Effector memory CD4-positive, alpha-beta T cell (primary cell): ENCODE results near the gene CHST11.
A peak's percentile ranks its signal among the peaks of the same experiment; 100 is the strongest.

ENCODE experiments used
- DNase-seq, 3 donors: peaks; one replicate each; pipeline ENCODE4 v3.0.0-alpha.2; 2020
- H3K27ac ChIP-seq: 2 replicates; pipeline ENCODE4 v1.7.0; 2013; ENCODE audit warnings: mild to moderate bottlenecking, low read length, moderate library complexity; ENCODE audit not compliant: insufficient read depth, poor library complexity, severe bottlenecking
- H3K27me3 ChIP-seq: replicated peaks from 2 replicates; pipeline ENCODE4 v1.7.0; 2013; ENCODE audit warnings: mild to moderate bottlenecking, low read length; ENCODE audit not compliant: insufficient read depth, control insufficient read depth, poor library complexity, severe bottlenecking
- H3K36me3 ChIP-seq: 2 replicates; pipeline ENCODE4 v1.7.0; 2013; ENCODE audit warnings: mild to moderate bottlenecking, low read length, moderate library complexity; ENCODE audit not compliant: control insufficient read depth, insufficient read depth
- H3K4me1 ChIP-seq: 2 replicates; pipeline ENCODE4 v1.7.0; 2013; ENCODE audit warnings: low read length, mild to moderate bottlenecking; ENCODE audit not compliant: control insufficient read depth, insufficient read depth, poor library complexity, severe bottlenecking
- H3K4me3 ChIP-seq: 2 replicates; pipeline ENCODE4 v1.7.0; 2013; ENCODE audit warnings: low read length, low read depth, mild to moderate bottlenecking; ENCODE audit not compliant: insufficient read depth, poor library complexity, severe bottlenecking
- H3K9me3 ChIP-seq: 2 replicates; pipeline ENCODE4 v1.7.0; 2013; ENCODE audit warnings: mild to moderate bottlenecking, low read length, moderate library complexity; ENCODE audit not compliant: control insufficient read depth

Gene CHST11

GRCh38 chr12:104734541-104735095 is 277.9 kb downstream of the CHST11 start:
- no peak for DNase-seq
- Histone ChIP-seq H3K27ac (no peak overlapping the region), H3K4me1 (peaks cover 9% of the 10 kb centered on the region)

DNA sequence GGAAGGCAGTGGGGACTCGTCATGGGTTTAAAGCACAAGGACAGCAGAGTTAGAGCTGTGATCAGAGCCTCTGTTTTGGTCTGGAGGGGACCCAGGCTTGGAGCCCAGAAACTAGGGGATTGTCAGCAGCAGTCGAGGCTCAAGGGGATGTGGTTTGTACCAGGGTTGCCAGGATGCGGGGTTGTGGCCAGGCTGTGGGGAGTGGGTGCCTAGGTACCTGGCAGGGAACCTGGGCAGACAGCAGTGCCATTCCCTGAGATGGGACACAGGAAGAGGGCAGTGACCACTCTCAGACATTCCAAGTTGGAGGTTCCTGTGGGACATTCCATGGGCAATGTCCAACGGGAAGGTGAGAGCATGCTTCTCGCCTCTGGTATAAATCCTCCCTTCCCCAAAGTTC is 279.1 kb downstream of the CHST11 start:
- H3K36me3 ChIP-seq: no peaks in the 10 kb centered on the region
- peaks cover 17% of the 10 kb centered on the region for H3K4me1 ChIP-seq
- H3K27me3 ChIP-seq: no peaks in the 10 kb centered on the region
- DNase-seq: no peak
- H3K27ac ChIP-seq: no peak overlapping the region
- H3K4me3 ChIP-seq: no peak overlapping the region
- H3K9me3 ChIP-seq: no peaks in the 10 kb centered on the region

More at GRCh38 chr12:104734541-104735095, 277.9 kb downstream of the CHST11 start:
- no peak overlapping the region for H3K4me3 ChIP-seq
- no peaks in the 10 kb centered on the region for H3K9me3 ChIP-seq
- H3K36me3 ChIP-seq: no peaks in the 10 kb centered on the region
- no peaks in the 10 kb centered on the region for H3K27me3 ChIP-seq

- H3K36me3 ChIP-seq: no peaks in the 10 kb centered on the region
- DNase-seq: no peak
- no peaks in the 10 kb centered on the region for H3K27me3 ChIP-seq
- no peak overlapping the region for H3K4me3 ChIP-seq
- H3K27ac ChIP-seq: no peak overlapping the region
- H3K4me1 ChIP-seq: peaks cover 22% of the 10 kb centered on the region
- no peaks in the 10 kb centered on the region for H3K9me3 ChIP-seq
Measured at GRCh38 chr12:104736307-104736706, 279.6 kb downstream of the CHST11 start.

- no peaks in the 10 kb centered on the region for H3K36me3 ChIP-seq
- no peak for DNase-seq
- H3K4me1 ChIP-seq: peaks cover 22% of the 10 kb centered on the region
- H3K4me3 ChIP-seq: no peak overlapping the region
- no peaks in the 10 kb centered on the region for H3K27me3 ChIP-seq
- no peak overlapping the region for H3K27ac ChIP-seq
- no peaks in the 10 kb centered on the region for H3K9me3 ChIP-seq
Measured at GRCh38 chr12:104737113-104737512, 280.4 kb downstream of the CHST11 start.

GRCh38 chr12:104737791-104738301 is 281.1 kb downstream of the CHST11 start:
- H3K27me3 ChIP-seq: no peaks in the 10 kb centered on the region
- DNase-seq: no peak
- no peaks in the 10 kb centered on the region for H3K9me3 ChIP-seq
- H3K4me1 ChIP-seq: peaks cover 22% of the 10 kb centered on the region
- no peaks in the 10 kb centered on the region for H3K36me3 ChIP-seq
- no peak overlapping the region for H3K4me3 ChIP-seq
- H3K27ac ChIP-seq: no peak overlapping the region

DNA sequence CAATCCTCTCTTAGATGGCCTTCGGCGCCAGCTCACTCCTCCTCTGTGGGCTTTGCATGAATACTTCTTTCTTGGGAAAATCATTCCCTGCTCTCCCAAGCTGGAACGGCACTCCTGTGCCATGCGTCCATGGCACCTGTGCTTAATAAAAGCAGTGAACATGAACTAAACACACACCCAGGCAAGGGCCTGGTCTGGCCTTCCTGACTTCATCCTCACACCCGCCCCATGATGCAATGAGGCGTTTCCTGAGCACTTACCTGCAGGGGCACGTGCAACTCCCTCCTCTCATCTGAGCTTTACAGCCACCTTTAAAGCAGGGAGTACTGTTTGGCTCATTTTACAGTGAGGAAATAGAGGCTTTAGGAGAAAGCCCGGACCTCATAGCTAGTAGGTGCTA is 281.6 kb downstream of the CHST11 start:
- Histone ChIP-seq H3K36me3 (no peaks in the 10 kb centered on the region), H3K4me3 (no peak overlapping the region), H3K9me3 (no peaks in the 10 kb centered on the region), H3K4me1 (peaks cover 18% of the 10 kb centered on the region), H3K27ac (no peak overlapping the region), H3K27me3 (no peaks in the 10 kb centered on the region)
- no peak for DNase-seq

- no peak overlapping the region for H3K27ac ChIP-seq
- no peak overlapping the region for H3K4me3 ChIP-seq
- no peaks in the 10 kb centered on the region for H3K27me3 ChIP-seq
- H3K4me1 ChIP-seq: peaks cover 12% of the 10 kb centered on the region
- DNase-seq: no peak
- H3K36me3 ChIP-seq: no peaks in the 10 kb centered on the region
- H3K9me3 ChIP-seq: no peaks in the 10 kb centered on the region
Measured at GRCh38 chr12:104738776-104739642, 282.3 kb downstream of the CHST11 start.

- Histone ChIP-seq H3K4me1 (peaks cover 12% of the 10 kb centered on the region), H3K4me3 (no peak overlapping the region), H3K27me3 (no peaks in the 10 kb centered on the region), H3K9me3 (no peaks in the 10 kb centered on the region), H3K27ac (peak overlapping the region; percentile 21), H3K36me3 (no peaks in the 10 kb centered on the region)
- no peak for DNase-seq
Measured at GRCh38 chr12:104740668-104741067, 283.9 kb downstream of the CHST11 start.

- Histone ChIP-seq H3K4me1 (peaks cover 12% of the 10 kb centered on the region), H3K27ac (peak overlapping the region; percentile 21), H3K9me3 (no peaks in the 10 kb centered on the region), H3K36me3 (no peaks in the 10 kb centered on the region), H3K4me3 (no peak overlapping the region), H3K27me3 (no peaks in the 10 kb centered on the region)
- DNase-seq: no peak
Measured at GRCh38 chr12:104741077-104741476, 284.3 kb downstream of the CHST11 start.
